Activated naive CD8-positive, alpha-beta T cell treated with anti-CD3 and anti-CD28 coated beads, Interleukin-2, amount 10 ng/mL, durations not matched to agents 7 days and 5 days (primary cell): Measurements from ENCODE around the gene LIPT2. TPM values are rescaled to one million over a fixed set of nuclear protein-coding genes. Genes with fewer than 3 reads are reported as not detected.

ENCODE experiments used
- ATAC-seq: fragments of 150-1000 bp; cut with Tn5 transposase; one replicate; pipeline ENCODE4 v1.10.0; 2021; ENCODE audit warnings: low read depth, moderate library complexity
- POLR2A ChIA-PET: fragments of 350-600 bp; sonication (Branson Sonifier 250); formaldehyde crosslinking; loops from one replicate; lab custom pipeline; 2021; ENCODE audit warnings: antibody characterized with exemption; lab: Charles Lee
- DNase-seq: peaks from one replicate; pipeline ENCODE4 v3.0.0; 2021
- H3K27ac Mint-ChIP-seq: one replicate; pipeline ENCODE4 v1.8.0; 2022; ENCODE audit warnings: mild to moderate bottlenecking, mixed read lengths
- H3K27me3 Mint-ChIP-seq: one replicate; pipeline ENCODE4 v1.8.0; 2022; ENCODE audit warnings: mild to moderate bottlenecking, moderate library complexity, mixed read lengths
- H3K36me3 Mint-ChIP-seq: one replicate; pipeline ENCODE4 v1.8.0; 2021; ENCODE audit warnings: mild to moderate bottlenecking, mixed read lengths
- H3K4me1 Mint-ChIP-seq: one replicate; pipeline ENCODE4 v1.8.0; 2021; ENCODE audit warnings: mixed read lengths
- H3K4me3 Mint-ChIP-seq: one replicate; pipeline ENCODE4 v1.8.0; 2022; ENCODE audit warnings: mild to moderate bottlenecking, moderate library complexity, mixed read lengths
- H3K9me3 Mint-ChIP-seq: one replicate; pipeline ENCODE4 v1.8.0; 2021; ENCODE audit warnings: mixed read lengths
- total RNA-seq, 2 experiments: library from RNA; stranded (reverse); gene quantifications; one replicate each; pipeline ENCODE4 v1.2.3, GENCODE V29; 2021

Gene LIPT2
- total RNA-seq, 2 experiments from 2014 or later: 3.1 to 6.7 TPM

DNA sequence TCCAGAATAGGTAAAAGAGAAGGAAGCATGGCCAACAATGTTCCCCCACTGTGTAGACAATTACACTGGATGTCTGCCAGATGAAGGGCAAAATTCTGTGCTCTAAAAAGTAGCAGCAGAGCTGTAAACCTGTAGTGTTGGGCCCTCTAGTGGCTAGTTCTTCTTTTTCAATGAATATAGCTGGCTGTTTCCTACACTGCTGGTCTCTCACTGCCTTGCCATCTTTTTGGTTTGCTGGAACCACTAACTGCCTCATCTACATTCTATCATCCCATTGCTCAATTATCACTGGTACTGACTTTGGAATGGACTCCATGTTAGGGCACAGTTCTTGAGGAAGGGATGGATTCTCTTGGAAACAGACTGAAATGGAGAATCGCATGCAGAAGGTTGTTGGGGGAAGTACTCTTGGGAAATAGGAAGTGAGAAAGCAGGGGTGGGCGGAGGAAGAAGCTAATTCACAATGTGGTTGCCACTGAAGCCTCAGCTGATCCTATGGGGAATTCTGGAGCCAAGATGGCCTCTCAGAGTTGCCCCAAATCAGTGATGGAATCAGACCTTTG lies 44.1 kb downstream of the LIPT2 start:
- Mint-ChIP-seq H3K4me1 (peaks cover 3% of the 10 kb centered on the region), H3K4me3 (no peak overlapping the region), H3K9me3 (no peaks in the 10 kb centered on the region), H3K27ac (no peak overlapping the region), H3K27me3 (peaks cover 2% of the 10 kb centered on the region), H3K36me3 (no peaks in the 10 kb centered on the region)
- ATAC-seq: peak; percentile 90
- POLR2A ChIA-PET: interaction anchor here (1.1 to 1.6 kb wide), 2 partner anchors 60 to 194 kb away, joined by 4 read pairs; no protein-coding TSS in a partner anchor
- no peak for DNase-seq

DNA sequence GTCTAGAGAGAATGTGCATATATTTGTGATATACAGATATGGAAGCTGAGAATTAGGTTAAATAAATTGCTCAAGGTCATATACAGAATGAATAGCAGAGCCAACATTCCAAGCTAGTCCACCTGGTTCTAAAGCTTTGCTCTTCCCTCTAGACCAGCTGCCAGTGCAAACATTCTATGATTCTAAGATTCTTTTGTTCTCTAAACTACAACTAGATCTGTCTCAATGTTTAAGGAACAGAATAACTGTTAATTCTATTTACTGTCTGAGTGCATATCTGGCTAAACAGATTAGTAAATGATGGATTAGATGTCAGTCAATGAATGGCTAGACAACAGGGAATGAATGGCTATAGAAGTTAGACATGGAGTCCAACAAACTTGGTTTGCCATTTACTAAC lies 45.8 kb downstream of the LIPT2 start:
- H3K27me3 Mint-ChIP-seq: peaks cover 2% of the 10 kb centered on the region
- peaks cover 2% of the 10 kb centered on the region for H3K4me1 Mint-ChIP-seq
- POLR2A ChIA-PET: no interaction called here
- no peak overlapping the region for H3K27ac Mint-ChIP-seq
- no peak for DNase-seq
- H3K4me3 Mint-ChIP-seq: no peak overlapping the region
- ATAC-seq: no peak
- no peaks in the 10 kb centered on the region for H3K36me3 Mint-ChIP-seq
- no peaks in the 10 kb centered on the region for H3K9me3 Mint-ChIP-seq

DNA sequence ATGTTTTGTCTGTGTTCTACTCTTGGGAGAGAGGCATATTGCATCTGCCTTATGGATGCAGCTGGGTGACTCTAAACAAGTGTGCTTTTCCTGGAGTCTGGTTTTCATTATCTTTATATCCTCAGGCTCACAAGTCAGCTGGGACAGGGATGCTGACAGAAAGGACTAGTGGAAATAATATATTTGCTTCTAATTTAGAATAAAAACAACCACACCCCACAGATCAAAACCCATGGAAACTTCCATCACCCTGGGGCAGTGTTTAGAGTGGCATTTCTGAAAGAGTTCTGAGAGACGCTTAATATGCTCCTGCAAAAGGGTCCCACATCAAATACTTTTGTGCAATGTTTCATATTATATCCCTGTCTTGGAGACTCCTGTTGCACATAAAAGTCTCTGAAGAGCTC lies 47.0 kb downstream of the LIPT2 start:
- H3K4me3 Mint-ChIP-seq: no peak overlapping the region
- no peaks in the 10 kb centered on the region for H3K36me3 Mint-ChIP-seq
- H3K9me3 Mint-ChIP-seq: no peaks in the 10 kb centered on the region
- H3K27me3 Mint-ChIP-seq: peaks cover 5% of the 10 kb centered on the region
- H3K4me1 Mint-ChIP-seq: peaks cover 2% of the 10 kb centered on the region
- no peak overlapping the region for H3K27ac Mint-ChIP-seq
- ATAC-seq: no peak
- DNase-seq: no peak
- POLR2A ChIA-PET: no interaction called here

DNA sequence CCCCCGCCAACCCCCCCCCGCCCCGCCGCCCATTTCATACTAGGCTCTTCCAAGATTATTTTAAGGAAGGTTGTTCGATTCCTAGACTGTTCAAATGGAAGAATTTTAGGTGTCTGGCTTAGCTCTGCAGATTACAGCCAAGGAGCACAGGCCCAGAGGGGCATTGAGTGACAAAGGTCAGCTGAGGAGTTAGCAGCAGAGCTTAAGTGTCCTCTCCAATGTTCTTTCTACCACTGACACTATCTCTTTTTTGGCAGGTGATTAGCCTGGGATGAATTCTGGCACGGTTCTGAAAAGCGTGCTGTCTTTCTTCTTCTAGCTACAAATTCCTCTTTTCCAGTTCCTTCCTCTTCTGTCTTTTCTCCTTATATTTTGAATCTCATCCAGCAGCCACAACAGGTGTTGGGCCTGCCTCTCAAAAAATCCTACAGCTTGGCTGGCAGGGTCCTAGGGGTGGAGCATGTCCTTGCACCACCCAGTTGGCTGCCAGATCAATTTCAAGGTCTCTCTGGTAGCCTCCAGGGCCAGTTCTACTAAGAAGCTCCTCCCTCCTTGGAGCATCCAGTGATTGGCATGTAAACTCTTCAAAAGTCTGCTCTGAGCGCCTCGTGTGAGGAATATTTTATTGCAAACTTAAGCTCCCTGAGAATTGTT lies 49.2 kb downstream of the LIPT2 start:
- ATAC-seq: no peak
- no peaks in the 10 kb centered on the region for H3K4me1 Mint-ChIP-seq
- H3K36me3 Mint-ChIP-seq: no peaks in the 10 kb centered on the region
- H3K27ac Mint-ChIP-seq: no peak overlapping the region
- H3K9me3 Mint-ChIP-seq: no peaks in the 10 kb centered on the region
- POLR2A ChIA-PET: interaction anchor here (1.4 kb wide), 1 partner anchor 55 kb away, joined by 3 read pairs; no protein-coding TSS in a partner anchor
- peaks cover 5% of the 10 kb centered on the region for H3K27me3 Mint-ChIP-seq
- DNase-seq: no peak
- H3K4me3 Mint-ChIP-seq: no peak overlapping the region

DNA sequence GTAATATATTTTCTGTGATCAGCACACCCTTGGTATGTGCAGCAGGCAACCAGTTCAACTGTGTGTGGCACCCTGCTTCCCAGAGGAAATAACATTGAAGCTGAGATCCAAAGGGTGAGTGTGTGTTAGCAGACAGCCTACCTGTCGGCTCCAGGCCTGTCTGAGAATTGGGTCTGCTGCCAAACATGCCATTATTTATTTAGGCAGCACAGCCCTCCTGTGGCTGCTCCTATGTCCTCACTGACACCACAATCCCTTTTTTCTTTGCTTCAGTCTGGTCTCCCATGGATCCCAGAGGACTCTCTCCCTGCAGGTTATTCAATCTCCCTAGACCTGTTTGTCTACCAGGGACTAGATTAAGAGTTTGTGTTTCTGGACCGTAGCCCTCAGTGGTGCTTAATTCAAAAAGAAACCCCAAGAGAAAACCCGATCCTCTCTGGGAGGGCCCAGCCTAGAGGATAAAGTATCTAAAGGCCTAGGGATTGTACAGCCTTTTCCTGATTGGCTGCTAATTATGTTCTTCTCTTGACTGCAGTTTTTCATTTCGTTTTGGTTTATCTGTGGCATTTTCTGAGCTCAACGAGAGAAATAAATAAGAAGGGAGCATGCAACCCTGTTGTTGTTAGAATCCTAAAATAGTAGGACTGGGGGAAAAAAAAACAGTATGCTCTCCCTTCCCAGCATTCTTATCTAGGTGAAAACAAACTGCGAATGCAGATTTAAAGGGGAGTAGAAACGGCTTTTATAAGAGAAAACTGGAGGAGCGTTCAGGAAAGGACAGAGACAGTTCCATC lies 50.3 kb downstream of the LIPT2 start:
- ATAC-seq: no peak

DNA sequence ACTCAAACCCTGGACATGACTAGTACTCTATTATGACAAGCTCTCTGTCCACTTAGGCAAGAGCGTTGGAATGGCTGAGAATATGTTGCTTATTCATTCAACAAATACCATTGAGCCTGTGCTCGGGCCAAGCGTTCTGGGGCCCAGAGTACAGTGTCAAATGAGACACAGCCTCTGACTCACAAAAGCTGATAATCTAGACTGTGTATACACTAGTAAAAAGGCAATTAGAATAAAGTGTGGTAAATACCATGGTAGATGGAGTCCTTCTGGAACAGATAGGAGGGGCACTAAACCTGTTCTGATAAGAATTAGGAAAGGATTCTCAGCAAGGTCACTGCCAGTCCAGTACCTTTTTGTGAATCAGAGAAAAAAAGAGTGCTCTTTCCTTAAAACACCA lies 50.9 kb downstream of the LIPT2 start:
- H3K27me3 Mint-ChIP-seq: peaks cover 5% of the 10 kb centered on the region
- H3K36me3 Mint-ChIP-seq: no peaks in the 10 kb centered on the region
- POLR2A ChIA-PET: no interaction called here
- H3K4me3 Mint-ChIP-seq: no peak overlapping the region
- H3K9me3 Mint-ChIP-seq: no peaks in the 10 kb centered on the region
- DNase-seq: no peak
- no peak overlapping the region for H3K27ac Mint-ChIP-seq
- no peaks in the 10 kb centered on the region for H3K4me1 Mint-ChIP-seq
- no peak for ATAC-seq

More for the DNA sequence above, 50.3 kb downstream of the LIPT2 start:
- Mint-ChIP-seq H3K27me3 (peaks cover 5% of the 10 kb centered on the region), H3K9me3 (no peaks in the 10 kb centered on the region), H3K4me1 (no peaks in the 10 kb centered on the region), H3K36me3 (no peaks in the 10 kb centered on the region), H3K27ac (no peak overlapping the region), H3K4me3 (no peak overlapping the region)
- DNase-seq: no peak
- POLR2A ChIA-PET: no interaction called here

Other genes with a start within 250 kb of the LIPT2 start
- gene P4HA3, start 182.1 kb downstream of the LIPT2 start, total RNA-seq: not detected
- 10 to 100 TPM in 1 of 2 experiments, 1 to 10 TPM in 1; 8.6 to 10.5 TPM for gene PGM2L1, start 95.3 kb downstream of the LIPT2 start, total RNA-seq
- under 1 TPM; 0.19 to 0.23 TPM for gene KCNE3, start 26.2 kb downstream of the LIPT2 start, total RNA-seq
- gene POLD3, start 98.9 kb upstream of the LIPT2 start, total RNA-seq: 10 to 100 TPM; 46.6 to 50.0 TPM
- gene CHRDL2, start 237.7 kb upstream of the LIPT2 start, total RNA-seq: not detected